HG03196 (cell line): ENCODE measurements around the gene ABLIM2.
"Not testable (repeated sequence)": the region's sequence is repeated elsewhere in the genome, so short reads cannot be mapped to it uniquely, and the experiment has no call there.

ENCODE experiments used
- ATAC-seq: cut with Tn5 transposase; IDR thresholded peaks from one replicate; pipeline ENCODE4 v1.9.1; 2021; ENCODE audit not compliant: unreplicated experiment

The ABLIM2 gene

GRCh38 chr4:7944599-7945220 lies 213.9 kb downstream of the ABLIM2 start:
- no peak for ATAC-seq

GRCh38 chr4:7943688-7944087 lies 214.9 kb downstream of the ABLIM2 start:
- not testable (repeated sequence) for ATAC-seq

GRCh38 chr4:7943211-7943610 lies 215.4 kb downstream of the ABLIM2 start:
- ATAC-seq = no peak

GRCh38 chr4:7941965-7942496 lies 216.6 kb downstream of the ABLIM2 start:
- ATAC-seq = no peak

- no peak for ATAC-seq
Measured at GRCh38 chr4:7941111-7941964, 217.3 kb downstream of the ABLIM2 start.

- ATAC-seq = peak; percentile 86
Measured at GRCh38 chr4:7939377-7940108, 219.1 kb downstream of the ABLIM2 start, which contains the start of gene AFAP1. Gene AFAP1, minus strand, starts transcription at chr4:7939861. Its CDS starts 67,783 bp downstream, at chr4:7872078.

- no peak for ATAC-seq
Measured at GRCh38 chr4:7938609-7939376, 219.8 kb downstream of the ABLIM2 start.

GRCh38 chr4:7938266-7938608 lies 220.4 kb downstream of the ABLIM2 start:
- ATAC-seq = no peak

- ATAC-seq = no peak
Measured at GRCh38 chr4:7937006-7937405, 221.6 kb downstream of the ABLIM2 start.

GRCh38 chr4:7933651-7934510 lies 224.7 kb downstream of the ABLIM2 start:
- no peak for ATAC-seq

GRCh38 chr4:7932287-7932686 lies 226.3 kb downstream of the ABLIM2 start:
- ATAC-seq = no peak

GRCh38 chr4:7929118-7929951 lies 229.3 kb downstream of the ABLIM2 start:
- ATAC-seq = no peak

- ATAC-seq = no peak
Measured at GRCh38 chr4:7928711-7929110, 229.9 kb downstream of the ABLIM2 start.

- no peak for ATAC-seq
Measured at GRCh38 chr4:7926822-7927221, 231.8 kb downstream of the ABLIM2 start.

- no peak for ATAC-seq
Measured at GRCh38 chr4:7924570-7924969, 234.0 kb downstream of the ABLIM2 start.

GRCh38 chr4:7924163-7924562 lies 234.4 kb downstream of the ABLIM2 start:
- no peak for ATAC-seq

- ATAC-seq = no peak
Measured at GRCh38 chr4:7922466-7922865, 236.1 kb downstream of the ABLIM2 start.

- ATAC-seq = no peak
Measured at GRCh38 chr4:7918981-7919380, 239.6 kb downstream of the ABLIM2 start.

- not testable (repeated sequence) for ATAC-seq
Measured at GRCh38 chr4:7918187-7918586, 240.4 kb downstream of the ABLIM2 start.
